Activated CD8-positive, alpha-beta memory T cell treated with anti-CD3 and anti-CD28 coated beads, Interleukin-2, amount 10 ng/mL, durations not matched to agents 7 days and 5 days (primary cell): ENCODE results near the gene SYT5. TPM values are rescaled to one million over a fixed set of nuclear protein-coding genes. Genes with fewer than 3 reads are reported as not detected.
"Not testable (repeated sequence)": the region's sequence is repeated elsewhere in the genome, so short reads cannot be mapped to it uniquely, and the experiment has no call there.

Source experiments
- ATAC-seq: fragments of 150-1000 bp; cut with Tn5 transposase; one replicate; pipeline ENCODE4 v1.10.0; 2021; ENCODE audit warnings: moderate library complexity
- CTCF ChIA-PET: fragments of 350-600 bp; sonication (Branson Sonifier 250); formaldehyde crosslinking; loops from one replicate; lab custom pipeline; 2021; ENCODE audit warnings: antibody characterized with exemption; lab: Charles Lee
- DNase-seq: peaks from one replicate; pipeline ENCODE4 v3.0.0-alpha.2; 2020
- H3K27ac Mint-ChIP-seq: one replicate; pipeline ENCODE4 v1.8.0; 2021; ENCODE audit warnings: mild to moderate bottlenecking, mixed read lengths
- H3K27me3 Mint-ChIP-seq: one replicate; pipeline ENCODE4 v1.8.0; 2021; ENCODE audit warnings: mixed read lengths
- H3K36me3 Mint-ChIP-seq: one replicate; pipeline ENCODE4 v1.8.0; 2021; ENCODE audit warnings: mild to moderate bottlenecking, mixed read lengths
- H3K4me1 Mint-ChIP-seq: one replicate; pipeline ENCODE4 v1.8.0; 2021; ENCODE audit warnings: mixed read lengths
- H3K4me3 Mint-ChIP-seq: one replicate; pipeline ENCODE4 v1.8.0; 2021; ENCODE audit warnings: mild to moderate bottlenecking, moderate library complexity, mixed read lengths
- H3K9me3 Mint-ChIP-seq: one replicate; pipeline ENCODE4 v1.8.0; 2022; ENCODE audit warnings: low read depth, mixed read lengths
- total RNA-seq, 2 experiments: library from RNA; stranded (reverse); gene quantifications; one replicate each; pipeline ENCODE4 v1.2.3, GENCODE V29; 2021

The SYT5 gene
- total RNA-seq, 2 experiments from 2014 or later = not detected

DNA sequence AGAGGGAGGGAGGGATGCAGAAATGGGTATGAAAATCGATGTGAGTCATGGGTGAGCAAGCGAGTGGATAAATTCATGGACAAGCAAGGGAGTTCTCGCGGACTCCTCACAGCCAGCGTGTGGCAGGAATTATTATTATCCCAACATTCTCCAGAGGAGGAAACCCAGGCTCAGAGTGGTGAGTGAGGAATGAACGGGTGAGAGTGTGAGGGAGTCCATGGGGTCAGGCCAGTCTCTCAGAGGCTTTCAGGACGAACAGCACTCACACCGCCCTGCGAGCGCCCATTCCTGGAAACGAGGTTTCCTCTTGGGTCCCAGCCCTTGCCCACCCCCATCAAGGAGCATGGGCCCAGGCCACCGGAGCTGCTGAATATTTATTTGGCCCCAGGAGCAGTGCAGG is 7.3 kb downstream of the SYT5 start:
- DNase-seq (no peak), ATAC-seq (no peak)
- Mint-ChIP-seq H3K27me3 (peaks cover 63% of the 10 kb centered on the region), H3K27ac (no peak overlapping the region), H3K4me3 (no peak overlapping the region), H3K9me3 (no peaks in the 10 kb centered on the region), H3K4me1 (peaks cover 11% of the 10 kb centered on the region), H3K36me3 (no peaks in the 10 kb centered on the region)
- CTCF ChIA-PET = interaction anchor here (0.6 to 1.4 kb wide), 2 partner anchors 31 to 422 kb away, joined by 3 to 4 read pairs; no protein-coding TSS in a partner anchor

DNA sequence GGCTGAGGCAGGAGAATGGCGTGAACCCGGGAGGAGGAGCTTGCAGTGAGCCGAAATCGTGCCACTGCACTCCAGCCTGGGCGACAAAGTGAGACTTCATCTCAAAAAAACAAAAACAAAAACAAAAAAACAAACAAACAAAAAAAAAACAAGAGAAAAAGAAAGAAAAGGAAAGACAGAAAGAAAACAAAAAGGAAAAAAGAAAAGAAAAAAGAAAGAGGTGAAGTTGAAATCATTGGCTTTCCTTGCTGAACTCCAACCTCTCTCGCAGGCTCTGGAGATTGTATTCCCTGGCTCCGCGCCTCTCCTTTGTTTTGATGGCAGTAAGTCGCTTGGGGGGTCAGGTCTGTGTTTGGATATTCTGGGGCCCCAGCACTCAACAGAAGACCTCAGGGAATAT is 7.8 kb downstream of the SYT5 start:
- H3K9me3 Mint-ChIP-seq, H3K4me3 Mint-ChIP-seq, H3K27ac Mint-ChIP-seq, ATAC-seq, CTCF ChIA-PET, H3K36me3 Mint-ChIP-seq, DNase-seq: not testable (repeated sequence)
- Mint-ChIP-seq H3K27me3 (peaks cover 67% of the 10 kb centered on the region), H3K4me1 (peaks cover 11% of the 10 kb centered on the region)

DNA sequence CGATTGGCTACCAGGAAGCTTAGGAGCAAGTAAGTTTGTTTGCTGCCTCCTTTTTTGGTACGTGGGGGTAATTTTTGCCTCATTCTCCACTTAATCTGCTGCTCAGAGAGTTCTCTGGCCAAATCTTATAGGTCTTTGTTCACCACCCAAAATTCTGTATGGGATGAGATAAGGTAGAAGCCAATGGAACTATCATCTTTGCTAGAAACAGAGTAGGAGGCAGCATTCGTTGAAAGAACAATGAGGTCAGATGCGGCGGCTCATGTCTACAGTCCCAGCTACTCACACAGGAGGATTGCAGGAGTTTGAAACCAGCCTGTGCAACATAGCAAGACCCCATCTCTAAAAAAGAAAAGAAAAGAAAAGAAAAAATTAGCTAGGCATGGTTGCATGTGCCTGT is 8.6 kb downstream of the SYT5 start:
- DNase-seq = no peak
- no peaks in the 10 kb centered on the region for H3K9me3 Mint-ChIP-seq
- CTCF ChIA-PET = interaction anchor here (0.6 kb wide), 1 partner anchor 11 kb away, joined by 3 read pairs; no protein-coding TSS in a partner anchor
- H3K27me3 Mint-ChIP-seq = peaks cover 67% of the 10 kb centered on the region
- peaks cover 19% of the 10 kb centered on the region for H3K4me1 Mint-ChIP-seq
- no peak overlapping the region for H3K4me3 Mint-ChIP-seq
- ATAC-seq = no peak
- no peak overlapping the region for H3K27ac Mint-ChIP-seq
- H3K36me3 Mint-ChIP-seq = no peaks in the 10 kb centered on the region

DNA sequence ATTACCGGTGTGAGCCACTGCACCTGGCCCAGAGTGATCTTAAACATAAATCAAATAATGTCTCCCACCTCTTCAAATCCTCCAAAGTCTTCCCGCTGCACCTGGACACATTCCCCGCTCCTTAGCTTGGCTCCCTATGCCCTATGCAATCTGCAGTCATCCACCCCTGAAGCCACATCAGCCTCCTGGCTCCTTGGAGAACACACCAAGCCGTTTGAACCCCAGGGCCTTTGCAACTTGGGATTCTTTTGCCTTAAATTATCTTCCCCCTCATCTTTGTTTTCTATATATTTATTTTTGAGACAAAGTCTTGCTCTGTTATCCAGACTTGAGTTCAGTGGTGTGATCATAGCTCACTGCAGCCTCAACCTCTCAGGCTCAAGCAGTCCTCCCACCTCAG is 11.0 kb downstream of the SYT5 start:
- Mint-ChIP-seq H3K9me3 (no peaks in the 10 kb centered on the region), H3K27ac (no peak overlapping the region), H3K27me3 (peaks cover 70% of the 10 kb centered on the region), H3K4me1 (peaks cover 13% of the 10 kb centered on the region), H3K36me3 (no peaks in the 10 kb centered on the region), H3K4me3 (no peak overlapping the region)
- ATAC-seq = no peak
- no peak for DNase-seq
- CTCF ChIA-PET = no interaction called here

DNA sequence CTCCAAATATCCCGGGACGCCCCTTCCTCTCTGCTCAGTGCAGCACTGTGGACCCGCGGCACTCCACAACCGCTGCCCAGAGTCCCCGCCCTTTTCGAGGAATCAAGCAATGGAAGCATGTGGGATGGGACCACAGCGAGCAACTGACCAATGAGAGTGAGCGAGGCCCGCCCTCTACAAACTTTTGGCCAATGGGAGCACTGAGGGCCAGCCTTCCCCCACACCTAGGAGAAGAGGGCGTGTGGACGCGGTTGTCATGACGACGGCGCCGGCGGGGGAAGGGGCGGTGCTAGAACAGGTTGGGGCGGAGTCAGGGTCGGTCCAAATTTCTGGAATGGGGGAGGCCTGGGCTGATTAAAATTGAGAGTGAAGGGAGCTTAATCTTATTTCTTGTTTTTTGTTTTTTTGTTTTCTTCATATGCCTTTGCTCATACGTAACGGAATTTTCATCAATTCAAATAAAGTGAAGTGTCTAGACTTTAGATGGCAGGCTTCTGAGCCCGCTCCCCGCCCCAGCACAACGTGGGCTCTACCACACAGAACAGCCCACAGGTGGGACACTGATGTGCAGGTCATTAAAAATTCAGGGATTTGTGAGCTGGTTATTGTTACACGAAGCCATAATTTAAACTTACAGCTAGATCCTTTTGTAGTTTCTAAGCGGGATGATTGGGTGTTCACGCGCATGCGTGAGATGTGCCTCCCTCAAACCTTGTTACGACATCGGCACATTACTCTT is 13.4 kb downstream of the SYT5 start, which contains the start of gene DNAAF3:
Gene DNAAF3, minus strand, starts transcription at position 84 of the 739 bp plus-strand sequence. CDS start 200 bp downstream, outside the sequence.
- ATAC-seq = peak; percentile 94
- peak within 1 kb of the TSS; percentile 8 for H3K27ac Mint-ChIP-seq
- peak within 1 kb of the TSS; percentile 67 for H3K4me3 Mint-ChIP-seq
- no peaks in the 10 kb centered on the region for H3K9me3 Mint-ChIP-seq
- H3K36me3 Mint-ChIP-seq = no peaks in the 10 kb centered on the region
- peak; percentile 87 for DNase-seq
- CTCF ChIA-PET = interaction anchor here (1.1 to 1.6 kb wide), 6 partner anchors 26 to 286 kb away, joined by 3 to 5 read pairs (median 4); no protein-coding TSS in a partner anchor
- peaks cover 10% of the 10 kb centered on the region for H3K4me1 Mint-ChIP-seq
- peaks cover 57% of the 10 kb centered on the region for H3K27me3 Mint-ChIP-seq

DNA sequence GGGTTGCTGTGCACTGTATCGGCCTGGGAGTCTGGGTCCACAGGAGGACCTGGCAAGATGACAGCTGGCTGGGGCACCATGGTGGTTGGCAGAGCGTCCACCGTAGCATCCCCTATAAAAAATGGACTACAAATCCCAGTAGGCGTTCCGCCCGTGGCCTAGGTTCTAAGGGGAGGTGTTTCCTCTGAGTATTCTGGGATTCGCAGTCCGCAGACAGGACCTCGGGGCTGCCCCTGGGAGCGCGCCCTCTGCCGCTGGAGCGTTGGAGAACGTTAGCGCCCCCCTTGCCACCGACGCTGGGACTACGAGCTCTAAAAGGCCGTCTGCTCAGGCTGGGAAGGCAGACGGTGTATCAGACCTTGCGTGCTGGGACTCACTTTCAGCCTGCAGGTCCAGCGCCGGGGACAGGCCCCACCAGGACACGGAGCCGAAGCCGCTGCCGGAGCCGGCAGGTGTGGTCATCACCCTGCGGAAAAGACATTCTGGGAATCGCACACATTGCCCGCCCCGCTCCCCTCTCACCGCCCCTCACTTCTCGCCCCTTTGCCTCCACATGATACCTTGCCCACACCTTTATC is 14.0 kb downstream of the SYT5 start:
- Mint-ChIP-seq H3K4me1 (peaks cover 10% of the 10 kb centered on the region), H3K27ac (no peak overlapping the region), H3K36me3 (no peaks in the 10 kb centered on the region), H3K4me3 (peak overlapping the region; percentile 67), H3K27me3 (peaks cover 50% of the 10 kb centered on the region), H3K9me3 (no peaks in the 10 kb centered on the region)
- CTCF ChIA-PET = interaction anchor here (1.1 to 1.6 kb wide), 5 partner anchors 26 to 222 kb away, joined by 3 to 5 read pairs (median 4); no protein-coding TSS in a partner anchor
- ATAC-seq (peak; percentile 64), DNase-seq (peak; percentile 69)

DNA sequence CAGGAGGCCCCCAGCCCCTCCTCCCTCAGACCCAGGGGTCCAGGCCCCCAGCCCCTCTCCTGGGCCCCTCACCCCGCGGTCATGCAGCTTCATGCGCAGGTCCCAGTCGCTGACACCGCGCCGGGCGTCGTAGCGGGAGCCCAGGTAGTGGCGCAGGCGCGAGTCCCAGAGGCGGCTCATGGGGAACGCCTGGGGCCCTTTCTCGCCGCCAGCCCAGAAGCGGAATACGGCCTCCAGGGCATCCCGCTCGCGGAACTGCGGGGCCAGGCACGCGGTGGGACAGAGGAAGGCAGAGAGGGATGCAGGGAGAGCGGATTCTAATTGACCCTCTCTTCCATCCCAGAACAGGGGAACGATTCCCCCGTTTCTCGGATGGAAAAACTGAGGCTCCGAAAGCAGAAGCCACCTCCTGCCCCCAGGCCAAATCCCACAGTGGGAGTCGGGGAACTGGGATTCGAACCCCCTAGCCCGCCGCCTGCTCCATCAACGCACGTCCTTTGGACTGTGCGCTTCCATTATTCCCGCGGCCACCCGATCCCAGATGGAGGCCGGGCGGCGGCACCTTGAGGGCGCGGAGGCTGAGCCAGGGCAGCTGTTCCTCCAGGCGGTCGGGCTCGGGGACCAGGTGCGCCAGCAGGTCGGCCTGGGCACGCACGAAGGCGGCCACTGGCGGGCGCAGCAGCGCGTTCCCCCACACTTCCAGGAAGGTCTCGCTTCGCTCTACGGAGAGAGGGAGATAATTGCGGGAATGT is 18.3 kb downstream of the SYT5 start:
- H3K27ac Mint-ChIP-seq = no peak overlapping the region
- peaks cover 8% of the 10 kb centered on the region for H3K4me1 Mint-ChIP-seq
- no peaks in the 10 kb centered on the region for H3K9me3 Mint-ChIP-seq
- CTCF ChIA-PET = interaction anchor here (1.2 to 2.9 kb wide), 6 partner anchors 10 to 342 kb away, joined by 3 to 29 read pairs (median 12); partner anchors contain the start of gene SYT5
- H3K36me3 Mint-ChIP-seq = no peaks in the 10 kb centered on the region
- ATAC-seq (no peak), DNase-seq (no peak)
- H3K4me3 Mint-ChIP-seq = no peak overlapping the region
- peaks cover 43% of the 10 kb centered on the region for H3K27me3 Mint-ChIP-seq

DNA sequence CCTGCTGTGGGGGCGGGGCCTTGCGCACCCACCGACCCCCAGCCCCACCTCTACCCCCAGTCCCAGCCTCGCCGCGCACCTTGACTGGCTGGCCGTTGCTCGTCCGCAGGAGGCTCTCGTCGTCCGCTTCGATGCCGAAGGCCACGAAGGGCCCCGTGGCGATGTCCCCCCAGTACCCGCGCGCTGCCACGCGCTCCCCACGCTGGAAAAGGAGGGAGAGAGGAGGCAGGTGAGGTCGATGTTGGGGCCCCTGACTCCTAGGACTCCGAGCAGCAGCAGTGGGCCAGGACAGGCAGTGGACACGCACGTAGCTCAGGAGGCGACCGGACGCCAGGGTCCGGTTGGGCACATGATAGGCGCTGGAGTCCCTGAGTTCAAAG is 19.1 kb downstream of the SYT5 start:
- CTCF ChIA-PET = interaction anchor here (0.6 to 2.9 kb wide), 30 partner anchors 9 to 463 kb away, joined by 3 to 29 read pairs (median 4); partner anchors contain the start of genes EPS8L1, HSPBP1, ISOC2 and RDH13
- ATAC-seq (no peak), DNase-seq (no peak)
- H3K27ac Mint-ChIP-seq = no peak overlapping the region
- H3K9me3 Mint-ChIP-seq = no peaks in the 10 kb centered on the region
- H3K4me1 Mint-ChIP-seq = peaks cover 5% of the 10 kb centered on the region
- H3K27me3 Mint-ChIP-seq = peaks cover 40% of the 10 kb centered on the region
- H3K36me3 Mint-ChIP-seq = no peaks in the 10 kb centered on the region
- no peak overlapping the region for H3K4me3 Mint-ChIP-seq

DNA sequence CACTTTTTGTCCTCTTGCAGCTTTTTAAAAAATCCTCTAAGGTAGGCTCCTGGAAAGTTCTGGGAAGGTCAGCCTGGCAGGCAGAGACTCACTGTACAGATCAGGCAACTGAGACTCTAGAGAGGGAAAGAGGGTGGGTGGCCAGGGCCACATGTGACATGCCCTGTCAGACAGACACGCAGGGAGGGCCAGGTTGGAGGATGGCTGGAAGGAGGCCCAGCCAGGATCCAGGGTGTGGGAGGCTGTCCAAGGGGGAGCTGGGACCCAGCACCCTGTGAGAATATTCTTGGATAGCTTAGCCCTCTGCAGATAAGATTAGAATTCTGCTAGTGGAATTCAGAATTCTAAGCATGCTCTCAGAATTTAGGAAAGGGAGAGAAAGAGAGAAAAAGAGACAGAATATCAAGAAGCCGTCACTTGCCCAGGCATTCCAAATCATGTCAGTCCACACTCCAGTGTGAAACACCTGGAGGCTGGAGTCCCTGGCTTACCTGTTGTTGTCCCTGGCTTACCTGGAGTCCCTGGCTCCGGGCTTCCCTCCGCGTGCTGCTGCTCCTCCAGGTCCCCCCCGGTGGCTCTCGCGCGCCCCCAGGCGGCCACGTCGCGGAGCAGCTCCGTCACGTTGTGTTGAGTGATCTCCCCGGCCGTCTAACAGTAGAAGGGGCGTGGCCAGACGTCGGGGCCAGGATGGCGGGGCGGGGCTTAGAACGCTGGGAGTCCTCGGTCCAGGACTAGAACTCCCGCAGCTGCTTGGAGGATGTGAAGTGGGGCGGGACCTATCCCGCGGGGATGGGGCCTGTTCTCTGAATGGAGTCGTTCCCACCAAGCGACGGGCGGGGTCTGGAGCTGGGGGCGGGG is 19.7 kb downstream of the SYT5 start:
- Mint-ChIP-seq H3K4me1 (peaks cover 5% of the 10 kb centered on the region), H3K4me3 (no peak overlapping the region), H3K27me3 (peaks cover 34% of the 10 kb centered on the region), H3K27ac (no peak overlapping the region), H3K36me3 (no peaks in the 10 kb centered on the region), H3K9me3 (no peaks in the 10 kb centered on the region)
- CTCF ChIA-PET = interaction anchor here (0.6 to 2.9 kb wide), 35 partner anchors 9 to 464 kb away, joined by 3 to 29 read pairs (median 4); partner anchors contain the start of genes EPS8L1, HSPBP1, ISOC2 and PPP1R12C
- ATAC-seq (peak; percentile 96), DNase-seq (peak; percentile 95)

DNA sequence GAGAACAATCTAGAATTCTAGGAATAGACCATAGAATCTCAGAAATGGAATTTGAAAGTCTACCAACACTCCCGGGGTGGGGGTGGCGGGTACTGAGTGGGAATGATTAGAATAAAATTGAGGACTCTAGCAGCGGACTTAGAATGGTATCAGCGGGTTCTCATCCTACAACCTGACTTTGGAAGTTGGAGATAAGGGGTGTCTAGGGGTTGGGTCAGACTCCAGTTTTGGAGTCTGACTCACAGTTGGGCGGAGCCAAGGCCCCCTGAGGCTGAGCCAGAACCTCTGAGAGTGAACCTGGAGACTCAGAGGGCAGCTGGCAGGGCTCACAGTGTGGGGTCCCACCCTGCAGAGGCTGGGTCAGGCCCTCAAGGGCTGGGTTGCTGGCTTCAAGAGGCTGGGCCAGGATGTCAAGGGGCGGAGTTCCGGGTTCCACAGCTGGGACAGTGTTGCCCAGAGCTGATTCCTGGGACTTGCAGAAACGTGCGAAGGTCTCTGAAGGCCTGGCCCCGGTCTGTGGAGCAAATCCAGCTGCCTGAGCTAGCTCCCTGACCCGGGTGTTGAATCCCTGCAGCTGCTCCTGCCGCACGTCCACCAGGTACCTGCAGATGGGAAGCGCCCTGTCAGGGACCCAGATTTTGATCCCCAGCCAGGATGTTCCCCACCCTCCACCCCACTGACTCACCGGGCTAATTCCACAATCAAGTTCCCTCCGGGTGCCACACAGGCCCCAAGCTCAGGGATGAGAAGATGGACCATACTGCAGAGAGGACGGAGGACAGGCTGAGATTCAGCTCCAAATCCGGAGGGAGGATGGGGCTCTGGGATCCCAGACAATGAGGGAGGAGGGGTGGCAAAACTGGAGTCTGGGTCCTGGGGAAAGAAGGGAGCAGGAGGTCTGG is 21.0 kb downstream of the SYT5 start:
- no peak overlapping the region for H3K27ac Mint-ChIP-seq
- ATAC-seq (no peak), DNase-seq (no peak)
- H3K27me3 Mint-ChIP-seq = peaks cover 30% of the 10 kb centered on the region
- CTCF ChIA-PET = interaction anchor here (0.7 to 2.9 kb wide), 16 partner anchors 8 to 349 kb away, joined by 3 to 29 read pairs (median 7); partner anchors contain the start of genes RDH13, SYT5 and TNNT1
- H3K4me1 Mint-ChIP-seq = peaks cover 9% of the 10 kb centered on the region
- no peaks in the 10 kb centered on the region for H3K36me3 Mint-ChIP-seq
- H3K9me3 Mint-ChIP-seq = no peaks in the 10 kb centered on the region
- no peak overlapping the region for H3K4me3 Mint-ChIP-seq

DNA sequence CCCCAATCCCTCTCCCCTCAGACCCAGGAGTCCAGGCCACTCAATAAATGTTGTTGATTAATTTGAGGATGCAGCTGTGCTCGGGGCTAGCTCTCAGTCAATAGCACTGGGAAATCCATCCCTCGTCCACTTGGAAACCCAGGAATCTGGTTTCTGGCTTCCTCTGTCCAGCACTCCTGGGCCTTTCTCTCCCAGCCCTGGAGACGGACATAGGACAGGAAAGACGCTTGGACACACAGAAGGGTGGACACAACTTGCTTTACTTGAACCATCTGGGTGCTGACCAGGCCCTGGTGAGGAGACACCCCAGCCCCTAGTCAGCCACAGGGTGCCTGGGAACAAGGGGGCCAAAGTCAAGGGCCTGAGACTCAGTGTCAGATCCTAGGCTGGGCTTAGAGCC is 21.7 kb downstream of the SYT5 start:
- Mint-ChIP-seq H3K36me3 (no peaks in the 10 kb centered on the region), H3K4me3 (no peak overlapping the region), H3K4me1 (peaks cover 14% of the 10 kb centered on the region), H3K27ac (no peak overlapping the region), H3K9me3 (peaks cover 2% of the 10 kb centered on the region), H3K27me3 (peaks cover 30% of the 10 kb centered on the region)
- ATAC-seq (no peak), DNase-seq (no peak)
- CTCF ChIA-PET = interaction anchor here (1.0 to 2.7 kb wide), 5 partner anchors 11 to 277 kb away, joined by 3 to 22 read pairs (median 4); partner anchors contain the start of gene TNNT1
